ENCODE data around the gene MAN1B1. TPM values are rescaled to one million over a fixed set of nuclear protein-coding genes. Genes with fewer than 3 reads are reported as not detected.

Gene MAN1B1
- total RNA-seq, 1 donor from 2014 or later, result 57.7 TPM

DNA sequence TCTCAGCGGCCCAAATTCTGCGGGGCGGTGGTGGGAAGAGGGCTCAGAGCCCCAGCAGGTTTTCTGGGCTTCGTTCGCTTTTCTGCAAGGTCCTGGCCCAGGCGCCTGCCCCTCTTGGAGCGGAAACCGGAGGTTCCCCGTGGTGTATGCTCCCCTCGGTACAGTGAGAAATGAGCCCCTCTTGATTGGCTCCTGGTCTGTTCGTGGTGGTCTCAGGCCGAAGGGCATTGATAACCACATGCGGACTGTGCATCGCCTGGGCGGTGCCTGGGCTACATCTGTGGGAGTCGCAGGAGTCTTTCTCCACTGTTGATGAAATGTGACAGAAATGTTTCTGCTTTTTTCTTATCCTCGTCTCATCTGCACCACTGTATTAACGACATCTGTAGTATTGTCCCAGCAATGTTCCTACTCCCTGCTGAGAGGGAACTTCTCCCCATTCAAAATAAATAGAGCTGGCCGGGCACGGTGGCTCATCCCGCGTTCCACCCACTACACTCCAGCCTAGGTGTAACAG lies 682 bp downstream of the MAN1B1 start:
- DNase-seq (ENCODE audit: low spot score, unreplicated experiment), result no peak
- H3K9me3 Mint-ChIP-seq (ENCODE audit: low read depth), result no peaks in the 10 kb centered on the region
- TF ChIP-seq, protein P1, sequence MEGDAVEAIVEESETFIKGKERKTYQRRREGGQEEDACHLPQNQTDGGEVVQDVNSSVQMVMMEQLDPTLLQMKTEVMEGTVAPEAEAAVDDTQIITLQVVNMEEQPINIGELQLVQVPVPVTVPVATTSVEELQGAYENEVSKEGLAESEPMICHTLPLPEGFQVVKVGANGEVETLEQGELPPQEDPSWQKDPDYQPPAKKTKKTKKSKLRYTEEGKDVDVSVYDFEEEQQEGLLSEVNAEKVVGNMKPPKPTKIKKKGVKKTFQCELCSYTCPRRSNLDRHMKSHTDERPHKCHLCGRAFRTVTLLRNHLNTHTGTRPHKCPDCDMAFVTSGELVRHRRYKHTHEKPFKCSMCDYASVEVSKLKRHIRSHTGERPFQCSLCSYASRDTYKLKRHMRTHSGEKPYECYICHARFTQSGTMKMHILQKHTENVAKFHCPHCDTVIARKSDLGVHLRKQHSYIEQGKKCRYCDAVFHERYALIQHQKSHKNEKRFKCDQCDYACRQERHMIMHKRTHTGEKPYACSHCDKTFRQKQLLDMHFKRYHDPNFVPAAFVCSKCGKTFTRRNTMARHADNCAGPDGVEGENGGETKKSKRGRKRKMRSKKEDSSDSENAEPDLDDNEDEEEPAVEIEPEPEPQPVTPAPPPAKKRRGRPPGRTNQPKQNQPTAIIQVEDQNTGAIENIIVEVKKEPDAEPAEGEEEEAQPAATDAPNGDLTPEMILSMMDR (IDR thresholded peaks at IDR 0.05; ENCODE audit: unreplicated experiment), result no peak
- H3K4me3 Mint-ChIP-seq (ENCODE audit: low read depth), result peak overlapping the region; percentile 81
- H3K4me1 Mint-ChIP-seq (ENCODE audit: low read depth), result peaks cover 11% of the 10 kb centered on the region
- H3K36me3 Mint-ChIP-seq (ENCODE audit: insufficient read depth), result peaks cover 1% of the 10 kb centered on the region
- H3K27ac Mint-ChIP-seq, result peak overlapping the region; percentile 88
- peaks cover 15% of the 10 kb centered on the region for H3K27me3 Mint-ChIP-seq

DNA sequence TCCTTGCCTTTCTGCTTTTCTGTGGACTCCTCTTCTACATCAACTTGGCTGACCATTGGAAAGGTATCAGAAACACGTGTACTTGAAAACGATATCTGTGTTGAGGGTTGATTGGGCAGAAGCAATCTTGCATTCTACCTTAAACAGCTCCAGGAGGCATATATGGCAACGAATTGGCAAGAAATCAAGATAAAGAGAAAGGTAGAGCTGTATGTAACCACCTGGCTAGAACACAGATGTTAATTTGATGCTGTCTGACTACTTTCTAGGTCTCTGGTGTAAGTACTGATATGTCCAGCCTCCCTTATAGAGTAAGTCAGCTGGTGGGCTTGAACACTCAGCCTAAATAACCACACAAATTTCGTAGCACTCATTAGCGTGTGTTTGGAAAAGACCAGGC lies 1.3 kb downstream of the MAN1B1 start:
- Mint-ChIP-seq H3K4me1 (ENCODE audit: low read depth) (peaks cover 11% of the 10 kb centered on the region), H3K36me3 (ENCODE audit: insufficient read depth) (peaks cover 5% of the 10 kb centered on the region), H3K9me3 (ENCODE audit: low read depth) (no peaks in the 10 kb centered on the region), H3K4me3 (ENCODE audit: low read depth) (peak overlapping the region; percentile 81), H3K27me3 (peaks cover 15% of the 10 kb centered on the region), H3K27ac (no peak overlapping the region)
- DNase-seq (ENCODE audit: low spot score, unreplicated experiment), result no peak
- TF ChIP-seq, protein P1 (IDR thresholded peaks at IDR 0.05; ENCODE audit: unreplicated experiment), result no peak

DNA sequence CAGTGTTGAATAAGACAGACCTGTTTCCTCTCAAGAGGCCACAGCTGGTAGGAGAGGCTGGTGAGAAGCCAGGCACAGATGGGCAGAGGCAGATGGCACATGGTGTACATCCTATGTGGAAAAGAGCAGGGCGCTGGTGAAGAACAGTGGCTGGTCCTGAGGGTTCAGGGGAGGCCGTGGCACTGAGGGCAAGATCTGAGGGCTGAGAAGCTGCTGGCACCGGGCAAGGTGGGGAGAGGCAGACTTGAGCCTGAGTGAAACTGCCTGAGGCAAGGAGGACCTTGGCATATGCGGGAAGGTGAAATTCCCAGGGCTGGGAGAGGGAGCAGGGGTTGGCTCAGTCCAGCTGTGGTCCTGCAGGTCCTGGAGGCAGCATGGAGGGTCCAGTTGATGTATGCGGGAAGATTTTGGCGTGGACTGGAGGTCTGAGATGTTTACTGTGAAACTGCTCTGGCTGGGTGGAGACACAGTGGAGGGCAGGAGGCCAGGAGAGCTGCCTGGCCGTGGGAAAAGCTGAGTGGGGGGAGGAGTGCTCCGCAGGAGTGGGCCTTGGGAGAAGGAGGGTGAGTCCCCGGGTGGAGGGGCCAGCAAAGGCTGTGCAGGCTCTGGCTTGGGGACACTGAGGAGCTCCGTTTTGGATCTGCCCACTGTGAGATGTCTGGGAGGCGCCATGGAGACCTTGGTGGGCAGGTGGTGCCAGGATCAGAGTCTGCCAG lies 2.6 kb downstream of the MAN1B1 start:
- Mint-ChIP-seq H3K4me1 (ENCODE audit: low read depth) (peaks cover 11% of the 10 kb centered on the region), H3K27me3 (peaks cover 6% of the 10 kb centered on the region), H3K9me3 (ENCODE audit: low read depth) (no peaks in the 10 kb centered on the region), H3K4me3 (ENCODE audit: low read depth) (no peak overlapping the region), H3K36me3 (ENCODE audit: insufficient read depth) (peaks cover 5% of the 10 kb centered on the region), H3K27ac (no peak overlapping the region)
- TF ChIP-seq, protein P1 (IDR thresholded peaks at IDR 0.05; ENCODE audit: unreplicated experiment), result no peak
- no peak for DNase-seq (ENCODE audit: low spot score, unreplicated experiment)

DNA sequence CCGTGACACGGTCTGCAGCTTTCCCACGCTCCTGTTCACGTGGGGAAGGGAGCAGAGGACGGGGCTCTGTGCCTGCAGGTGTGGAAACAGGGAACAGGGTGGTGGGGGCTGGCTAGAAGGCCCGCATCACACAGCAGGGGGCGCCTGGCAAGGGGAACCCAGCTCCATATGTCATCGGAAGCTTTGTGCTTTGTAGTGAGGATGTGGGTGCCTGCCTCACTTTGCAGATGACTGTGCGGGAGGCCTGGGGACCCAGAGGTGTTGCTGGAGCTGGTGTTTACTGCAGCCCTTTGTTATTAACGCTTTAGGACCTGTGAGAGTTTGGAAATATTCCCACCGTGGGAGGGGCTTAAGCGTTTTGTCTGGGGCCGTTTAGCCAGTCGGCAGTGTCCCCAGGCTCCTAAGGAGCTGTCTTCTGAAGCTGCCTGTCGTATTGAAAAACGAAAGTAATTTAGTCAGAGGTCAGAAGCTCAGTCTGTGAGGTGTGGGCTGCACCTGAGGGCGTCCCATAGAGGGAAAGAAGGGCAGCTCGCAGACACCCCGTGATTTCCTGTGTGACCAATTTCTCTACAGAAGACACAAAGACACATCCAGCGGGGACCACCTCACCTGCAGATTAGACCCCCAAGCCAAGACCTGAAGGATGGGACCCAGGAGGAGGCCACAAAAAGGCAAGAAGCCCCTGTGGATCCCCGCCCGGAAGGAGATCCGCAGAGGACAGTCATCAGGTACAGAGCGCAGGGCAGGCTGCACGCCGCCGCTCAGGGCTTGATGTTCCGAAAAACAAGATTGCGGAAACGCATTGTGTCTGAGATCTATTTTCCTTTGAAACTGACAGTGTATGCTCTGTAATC lies 9.1 kb downstream of the MAN1B1 start:
- TF ChIP-seq, protein P1 (IDR thresholded peaks at IDR 0.05; ENCODE audit: unreplicated experiment), result peak; percentile 13
- no peaks in the 10 kb centered on the region for H3K27me3 Mint-ChIP-seq
- peaks cover 10% of the 10 kb centered on the region for H3K36me3 Mint-ChIP-seq (ENCODE audit: insufficient read depth)
- no peaks in the 10 kb centered on the region for H3K4me1 Mint-ChIP-seq (ENCODE audit: low read depth)
- no peak overlapping the region for H3K4me3 Mint-ChIP-seq (ENCODE audit: low read depth)
- no peak for DNase-seq (ENCODE audit: low spot score, unreplicated experiment)
- H3K27ac Mint-ChIP-seq, result peak overlapping the region; percentile 49
- H3K9me3 Mint-ChIP-seq (ENCODE audit: low read depth), result no peaks in the 10 kb centered on the region

DNA sequence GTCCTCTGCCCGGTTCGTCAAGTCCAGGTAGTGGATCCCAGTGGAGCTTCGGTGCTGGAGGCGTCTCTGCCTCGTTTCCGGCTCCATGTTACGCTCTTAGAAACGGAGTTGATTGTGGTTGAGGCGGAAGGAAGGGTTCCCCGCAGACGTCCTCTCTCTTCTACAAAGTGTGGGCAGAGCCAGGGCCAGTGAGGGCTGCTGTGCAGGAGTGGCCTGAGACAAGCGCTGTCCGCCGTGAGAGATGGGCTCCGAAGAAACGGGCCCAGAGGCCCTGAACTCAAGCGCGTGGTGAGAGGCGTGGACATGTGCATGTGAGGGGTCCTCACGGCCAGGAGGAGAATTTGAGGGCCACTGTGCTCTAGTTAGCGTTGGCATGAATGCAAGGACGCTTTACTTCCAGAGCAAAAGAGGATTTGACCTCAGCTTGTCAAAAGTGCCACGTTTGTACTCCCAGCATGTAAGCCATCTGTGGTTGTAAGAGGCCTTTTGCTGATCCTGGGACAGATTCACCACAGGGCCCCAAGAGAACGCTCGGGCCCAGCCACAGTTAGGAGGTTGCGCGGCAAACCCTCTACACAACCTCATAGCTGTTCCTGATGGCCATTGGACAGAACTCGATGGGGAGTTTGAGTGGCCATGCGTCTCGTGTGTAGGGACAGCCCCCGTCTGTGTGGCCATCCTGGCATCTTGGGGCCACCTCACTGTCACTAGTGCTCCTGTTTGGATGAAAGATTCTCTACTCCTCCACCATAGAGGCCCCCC lies 10.2 kb downstream of the MAN1B1 start:
- Mint-ChIP-seq H3K36me3 (ENCODE audit: insufficient read depth) (peaks cover 10% of the 10 kb centered on the region), H3K4me3 (ENCODE audit: low read depth) (no peak overlapping the region), H3K27ac (no peak overlapping the region), H3K9me3 (ENCODE audit: low read depth) (no peaks in the 10 kb centered on the region), H3K27me3 (no peaks in the 10 kb centered on the region), H3K4me1 (ENCODE audit: low read depth) (no peaks in the 10 kb centered on the region)
- TF ChIP-seq, protein P1 (IDR thresholded peaks at IDR 0.05; ENCODE audit: unreplicated experiment), result no peak
- no peak for DNase-seq (ENCODE audit: low spot score, unreplicated experiment)

All from progenitor cell of endocrine pancreas (in vitro differentiated cells).